ENCODE measurements around the gene HERC4. TPM values are rescaled to one million over a fixed set of nuclear protein-coding genes. Genes with fewer than 3 reads are reported as not detected.
"Not testable (repeated sequence)": the region's sequence is repeated elsewhere in the genome, so short reads cannot be mapped to it uniquely, and the experiment has no call there.

The HERC4 gene
- total and polyA plus RNA-seq, 4 donors = 41.8 to 89.5 (median 45.6) TPM

DNA sequence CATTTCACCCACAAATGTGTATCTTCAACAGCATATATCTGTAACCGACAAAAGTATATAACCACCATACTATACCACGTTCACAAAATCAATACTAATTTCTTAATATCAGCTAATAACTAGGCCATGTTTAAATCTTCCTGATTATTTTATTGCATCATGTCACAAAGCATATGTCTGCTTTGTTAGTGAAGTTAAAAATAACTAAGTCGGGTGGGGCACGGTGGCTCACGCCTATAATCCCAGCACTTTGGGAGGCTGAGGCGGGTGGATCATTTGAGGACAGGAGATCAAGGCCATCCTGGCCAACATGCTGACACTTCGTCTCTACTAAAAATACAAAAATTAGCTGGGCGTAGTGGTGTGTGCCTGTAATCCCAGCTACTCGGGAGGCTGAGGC is 47.7 kb downstream of the HERC4 start:
- no peaks in the 10 kb centered on the region for H3K9me3 ChIP-seq (ENCODE audit: control insufficient read depth, insufficient read depth, low read length)
- H3K27ac ChIP-seq (ENCODE audit: low read depth, low read length) = no peak overlapping the region
- peaks cover 8% of the 10 kb centered on the region for H3K36me3 ChIP-seq (ENCODE audit: control insufficient read depth, insufficient read depth, low read length)
- H3K4me1 ChIP-seq (ENCODE audit: control insufficient read depth, insufficient read depth, low read length) = no peaks in the 10 kb centered on the region
- WGBS (ENCODE audit: insufficient coverage) = 85% methylated on average over 3 of the region's 9 CpGs
- no peak for DNase-seq (ENCODE audit: low read depth in 4 of 6, low spot score in 6 of 6)
- H3K4me3 ChIP-seq (ENCODE audit: low read depth, low read length) = no peak overlapping the region
- no peaks in the 10 kb centered on the region for H3K27me3 ChIP-seq (ENCODE audit: control insufficient read depth, insufficient read depth, low read length)

DNA sequence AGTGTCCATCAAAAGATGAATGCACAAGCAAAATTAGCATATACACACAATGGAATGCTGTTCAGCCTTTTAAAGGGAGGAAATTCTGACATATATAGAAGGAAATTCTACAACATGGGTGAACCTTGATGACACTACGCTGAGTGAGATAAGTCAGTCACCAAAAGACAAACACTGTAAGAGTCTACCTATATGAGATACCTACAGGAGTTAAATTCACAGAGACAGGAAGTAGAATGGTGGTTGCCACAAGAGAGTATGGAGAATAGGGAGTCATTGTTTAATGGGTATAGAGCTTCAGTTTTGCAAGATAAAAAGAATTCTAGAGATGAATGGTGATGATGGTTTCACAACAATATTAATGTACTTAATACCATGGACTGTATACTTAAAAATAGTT is 51.8 kb downstream of the HERC4 start:
- H3K27me3 ChIP-seq (ENCODE audit: control insufficient read depth, insufficient read depth, low read length) = no peaks in the 10 kb centered on the region
- peaks cover 15% of the 10 kb centered on the region for H3K36me3 ChIP-seq (ENCODE audit: control insufficient read depth, insufficient read depth, low read length)
- H3K27ac ChIP-seq (ENCODE audit: low read depth, low read length) = no peak overlapping the region
- no peaks in the 10 kb centered on the region for H3K4me1 ChIP-seq (ENCODE audit: control insufficient read depth, insufficient read depth, low read length)
- no peak for DNase-seq (ENCODE audit: low read depth in 4 of 6, low spot score in 6 of 6)
- no CpG with 5 or more reads among the region's 1 CpG for WGBS (ENCODE audit: insufficient coverage)
- peaks cover 6% of the 10 kb centered on the region for H3K9me3 ChIP-seq (ENCODE audit: control insufficient read depth, insufficient read depth, low read length)
- H3K4me3 ChIP-seq (ENCODE audit: low read depth, low read length) = no peak overlapping the region

DNA sequence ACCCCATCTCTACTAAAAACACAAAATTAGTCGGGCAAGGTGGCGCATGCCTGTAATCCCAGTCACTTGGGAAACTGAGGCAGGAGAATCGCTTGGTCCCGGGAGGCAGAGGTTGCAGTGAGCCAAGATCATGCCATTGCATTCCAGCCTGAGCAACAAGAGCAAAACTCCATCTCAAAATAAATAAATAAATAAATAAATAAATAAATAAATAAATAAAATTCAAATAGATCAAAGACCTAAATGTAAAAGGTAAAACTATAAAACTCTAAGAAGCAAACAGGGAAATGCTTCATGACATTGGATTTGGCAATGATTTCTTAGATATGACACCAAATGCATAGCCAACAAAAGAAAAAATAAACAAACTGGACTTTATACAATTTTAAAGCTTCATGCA is 52.8 kb downstream of the HERC4 start:
- not testable (repeated sequence) for H3K27me3 ChIP-seq (ENCODE audit: control insufficient read depth, insufficient read depth, low read length); H3K4me3 ChIP-seq (ENCODE audit: low read depth, low read length); DNase-seq (ENCODE audit: low read depth in 4 of 6, low spot score in 6 of 6); H3K4me1 ChIP-seq (ENCODE audit: control insufficient read depth, insufficient read depth, low read length); H3K9me3 ChIP-seq (ENCODE audit: control insufficient read depth, insufficient read depth, low read length); H3K27ac ChIP-seq (ENCODE audit: low read depth, low read length)
- 83% methylated on average over 1 of the region's 4 CpGs for WGBS (ENCODE audit: insufficient coverage)
- peaks cover 17% of the 10 kb centered on the region for H3K36me3 ChIP-seq (ENCODE audit: control insufficient read depth, insufficient read depth, low read length)

DNA sequence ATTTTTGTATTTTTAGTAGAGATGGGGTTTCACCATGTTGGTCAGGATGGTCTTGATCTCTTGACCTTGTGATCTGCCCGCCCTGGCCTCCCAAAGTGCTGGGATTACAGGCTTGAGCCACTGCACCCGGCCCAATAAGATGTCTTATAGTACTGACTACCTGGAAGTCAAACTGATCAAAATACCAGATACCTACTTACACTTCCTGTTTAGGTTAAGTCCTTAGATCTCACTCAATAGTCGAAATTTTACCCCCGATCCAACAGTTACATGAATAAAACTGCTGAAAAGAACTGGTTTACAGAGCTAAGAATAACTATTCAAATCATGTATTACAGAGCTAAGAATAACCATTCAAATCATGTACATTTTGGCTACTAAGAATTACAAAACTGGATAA is 58.6 kb downstream of the HERC4 start:
- H3K9me3 ChIP-seq (ENCODE audit: control insufficient read depth, insufficient read depth, low read length); H3K27me3 ChIP-seq (ENCODE audit: control insufficient read depth, insufficient read depth, low read length); DNase-seq (ENCODE audit: low read depth in 4 of 6, low spot score in 6 of 6); H3K4me1 ChIP-seq (ENCODE audit: control insufficient read depth, insufficient read depth, low read length); H3K27ac ChIP-seq (ENCODE audit: low read depth, low read length); H3K36me3 ChIP-seq (ENCODE audit: control insufficient read depth, insufficient read depth, low read length); H3K4me3 ChIP-seq (ENCODE audit: low read depth, low read length): not testable (repeated sequence)
- no CpG with 5 or more reads among the region's 4 CpGs for WGBS (ENCODE audit: insufficient coverage)

DNA sequence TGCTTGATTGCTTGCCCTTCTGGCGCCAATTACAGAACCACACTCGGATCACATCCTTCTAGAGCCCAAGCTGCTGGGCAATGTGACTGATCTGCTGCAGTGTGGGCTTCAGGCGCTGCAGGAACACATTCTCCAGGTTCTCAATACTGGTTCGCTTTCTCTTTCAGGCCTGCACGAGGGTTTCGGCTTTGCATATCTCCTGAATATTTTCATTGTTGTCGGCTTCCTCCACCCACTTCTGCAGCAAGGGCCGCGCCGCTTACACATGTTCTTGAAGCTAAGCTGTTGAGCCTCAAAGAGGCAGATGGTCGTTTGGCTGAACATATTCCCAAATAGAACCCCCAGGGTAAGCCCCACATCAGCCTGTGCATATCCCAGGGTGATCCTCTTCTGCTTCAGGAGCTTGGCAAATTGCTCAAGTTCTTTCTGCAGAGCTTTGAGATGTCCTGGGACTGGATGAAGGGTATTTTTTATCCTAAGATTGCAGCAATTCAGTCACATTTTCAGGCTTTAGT is 64.6 kb downstream of the HERC4 start:
- DNase-seq (ENCODE audit: low read depth in 4 of 6, low spot score in 6 of 6) = no peak
- Histone ChIP-seq H3K4me3 (ENCODE audit: low read depth, low read length) (no peak overlapping the region), H3K4me1 (ENCODE audit: control insufficient read depth, insufficient read depth, low read length) (no peaks in the 10 kb centered on the region), H3K27ac (ENCODE audit: low read depth, low read length) (no peak overlapping the region), H3K36me3 (ENCODE audit: control insufficient read depth, insufficient read depth, low read length) (peaks cover 8% of the 10 kb centered on the region), H3K9me3 (ENCODE audit: control insufficient read depth, insufficient read depth, low read length) (no peaks in the 10 kb centered on the region), H3K27me3 (ENCODE audit: control insufficient read depth, insufficient read depth, low read length) (no peaks in the 10 kb centered on the region)
- 96% methylated on average over 11 of the region's 11 CpGs for WGBS (ENCODE audit: insufficient coverage)

DNA sequence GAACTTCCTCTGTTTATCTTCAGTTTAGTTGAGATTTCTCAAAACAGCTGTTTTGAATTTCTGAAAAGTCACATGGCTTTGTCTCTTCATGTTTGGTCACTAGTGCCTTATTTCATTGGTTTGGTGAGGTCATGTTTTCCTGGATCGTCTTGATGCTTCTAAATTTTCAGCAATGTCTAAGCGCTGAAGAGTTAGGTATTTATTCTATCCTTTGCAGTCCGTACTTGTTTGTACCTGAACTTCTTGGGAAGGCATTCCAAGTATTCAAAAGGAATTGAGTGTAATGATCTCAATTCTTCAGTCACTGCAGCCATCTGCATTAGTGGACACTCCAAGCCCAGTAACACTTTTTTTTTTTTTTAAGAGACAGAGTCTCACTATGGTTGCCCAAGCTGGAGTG is 67.7 kb downstream of the HERC4 start:
- Histone ChIP-seq H3K4me1 (ENCODE audit: control insufficient read depth, insufficient read depth, low read length) (no peaks in the 10 kb centered on the region), H3K27me3 (ENCODE audit: control insufficient read depth, insufficient read depth, low read length) (no peaks in the 10 kb centered on the region), H3K27ac (ENCODE audit: low read depth, low read length) (no peak overlapping the region), H3K36me3 (ENCODE audit: control insufficient read depth, insufficient read depth, low read length) (peaks cover 9% of the 10 kb centered on the region), H3K9me3 (ENCODE audit: control insufficient read depth, insufficient read depth, low read length) (no peaks in the 10 kb centered on the region), H3K4me3 (ENCODE audit: low read depth, low read length) (no peak overlapping the region)
- DNase-seq (ENCODE audit: low read depth in 4 of 6, low spot score in 6 of 6) = no peak
- WGBS (ENCODE audit: insufficient coverage) = 100% methylated on average over 3 of the region's 3 CpGs

DNA sequence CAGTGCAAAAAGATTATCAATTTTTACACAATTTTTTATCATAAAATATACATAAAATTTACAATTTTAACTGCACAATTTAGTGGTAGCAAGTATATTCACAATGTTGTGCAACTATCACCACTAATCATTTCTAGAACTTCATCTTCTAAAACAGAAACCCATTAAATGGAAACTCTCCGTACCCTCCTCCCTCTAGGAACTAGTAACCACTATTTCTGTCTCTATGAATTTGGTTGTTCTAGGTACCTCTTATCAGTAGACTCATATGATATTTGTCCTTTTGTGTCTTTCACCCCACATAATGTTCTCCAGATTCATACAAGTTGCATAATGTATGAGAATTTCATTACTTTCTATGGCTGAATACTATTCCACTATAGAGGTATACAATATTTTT is 73.5 kb downstream of the HERC4 start:
- no CpG with 5 or more reads among the region's 1 CpG for WGBS (ENCODE audit: insufficient coverage)
- no peak for DNase-seq (ENCODE audit: low read depth in 4 of 6, low spot score in 6 of 6)
- no peak overlapping the region for H3K4me3 ChIP-seq (ENCODE audit: low read depth, low read length)
- no peaks in the 10 kb centered on the region for H3K9me3 ChIP-seq (ENCODE audit: control insufficient read depth, insufficient read depth, low read length)
- H3K4me1 ChIP-seq (ENCODE audit: control insufficient read depth, insufficient read depth, low read length) = no peaks in the 10 kb centered on the region
- no peak overlapping the region for H3K27ac ChIP-seq (ENCODE audit: low read depth, low read length)
- H3K27me3 ChIP-seq (ENCODE audit: control insufficient read depth, insufficient read depth, low read length) = no peaks in the 10 kb centered on the region
- H3K36me3 ChIP-seq (ENCODE audit: control insufficient read depth, insufficient read depth, low read length) = peaks cover 2% of the 10 kb centered on the region

DNA sequence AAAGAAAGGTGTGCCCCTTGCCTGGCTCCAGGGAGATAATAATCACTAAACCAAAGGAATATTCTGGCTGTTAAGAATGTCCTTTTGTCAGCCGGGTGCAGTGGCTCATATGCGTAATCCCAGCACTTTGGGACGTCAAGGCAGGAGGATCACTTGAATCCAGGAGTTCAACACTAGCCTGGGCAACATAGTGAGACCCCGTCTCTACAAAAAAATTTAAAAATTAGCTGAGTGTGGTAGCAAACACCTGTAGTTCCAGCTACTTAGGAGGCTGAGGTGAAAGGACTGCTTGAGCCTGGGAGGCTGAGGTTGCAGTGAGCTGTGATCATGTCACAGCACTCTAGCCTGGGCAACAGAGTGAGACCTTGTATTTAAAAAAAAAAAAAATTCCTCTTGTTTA is 74.1 kb downstream of the HERC4 start:
- Histone ChIP-seq H3K36me3 (ENCODE audit: control insufficient read depth, insufficient read depth, low read length) (peaks cover 2% of the 10 kb centered on the region), H3K4me3 (ENCODE audit: low read depth, low read length) (no peak overlapping the region), H3K27ac (ENCODE audit: low read depth, low read length) (no peak overlapping the region), H3K4me1 (ENCODE audit: control insufficient read depth, insufficient read depth, low read length) (no peaks in the 10 kb centered on the region), H3K27me3 (ENCODE audit: control insufficient read depth, insufficient read depth, low read length) (no peaks in the 10 kb centered on the region), H3K9me3 (ENCODE audit: control insufficient read depth, insufficient read depth, low read length) (no peaks in the 10 kb centered on the region)
- DNase-seq (ENCODE audit: low read depth in 4 of 6, low spot score in 6 of 6) = no peak
- 92% methylated on average over 4 of the region's 4 CpGs for WGBS (ENCODE audit: insufficient coverage)

DNA sequence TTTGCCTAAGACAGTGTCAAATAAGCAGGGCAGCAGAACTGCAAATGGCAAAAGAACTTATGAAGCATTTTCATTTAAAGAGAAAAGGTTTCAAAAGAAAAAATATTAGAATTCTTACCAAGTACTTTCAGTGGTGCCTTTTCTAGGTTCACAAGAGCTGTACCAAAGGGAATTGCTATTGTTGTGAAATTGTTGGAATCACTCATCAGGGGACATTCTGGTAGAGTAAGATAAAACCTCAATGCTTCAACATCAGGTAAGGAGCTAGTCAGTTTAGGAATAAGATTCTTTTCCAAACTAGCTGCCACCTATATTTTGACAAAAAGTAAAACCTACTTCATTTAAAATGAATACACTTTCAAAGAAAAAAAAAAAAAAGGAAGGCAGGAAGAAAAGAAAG is 85.0 kb downstream of the HERC4 start:
- no peaks in the 10 kb centered on the region for H3K4me1 ChIP-seq (ENCODE audit: control insufficient read depth, insufficient read depth, low read length)
- no peaks in the 10 kb centered on the region for H3K27me3 ChIP-seq (ENCODE audit: control insufficient read depth, insufficient read depth, low read length)
- H3K36me3 ChIP-seq (ENCODE audit: control insufficient read depth, insufficient read depth, low read length) = peaks cover 7% of the 10 kb centered on the region
- no peak for DNase-seq (ENCODE audit: low read depth in 4 of 6, low spot score in 6 of 6)
- H3K27ac ChIP-seq (ENCODE audit: low read depth, low read length) = no peak overlapping the region
- H3K4me3 ChIP-seq (ENCODE audit: low read depth, low read length) = no peak overlapping the region
- H3K9me3 ChIP-seq (ENCODE audit: control insufficient read depth, insufficient read depth, low read length) = no peaks in the 10 kb centered on the region

DNA sequence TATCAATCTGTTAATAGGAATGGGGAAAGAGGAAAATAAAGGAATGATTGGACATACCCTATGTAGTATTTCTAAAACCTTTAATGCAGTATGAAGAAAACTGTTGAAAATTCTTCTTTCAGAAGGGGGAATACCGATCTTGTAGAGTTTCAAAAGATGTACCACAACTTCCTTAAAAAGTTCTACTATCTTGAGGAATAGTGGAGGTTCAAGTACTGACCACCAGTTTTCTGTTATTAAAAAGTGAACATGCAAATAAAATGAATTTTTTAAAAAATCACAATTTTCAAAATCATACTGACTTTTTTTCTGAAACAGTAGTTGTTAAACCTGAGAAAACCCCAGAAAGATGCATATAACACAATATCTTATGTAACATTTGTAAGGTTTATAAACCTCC is 86.5 kb downstream of the HERC4 start:
- no CpG with 5 or more reads among the region's 1 CpG for WGBS (ENCODE audit: insufficient coverage)
- Histone ChIP-seq H3K4me3 (ENCODE audit: low read depth, low read length) (no peak overlapping the region), H3K36me3 (ENCODE audit: control insufficient read depth, insufficient read depth, low read length) (peaks cover 11% of the 10 kb centered on the region), H3K9me3 (ENCODE audit: control insufficient read depth, insufficient read depth, low read length) (no peaks in the 10 kb centered on the region), H3K27me3 (ENCODE audit: control insufficient read depth, insufficient read depth, low read length) (no peaks in the 10 kb centered on the region), H3K27ac (ENCODE audit: low read depth, low read length) (no peak overlapping the region), H3K4me1 (ENCODE audit: control insufficient read depth, insufficient read depth, low read length) (no peaks in the 10 kb centered on the region)
- DNase-seq (ENCODE audit: low read depth in 4 of 6, low spot score in 6 of 6) = no peak

Data from spinal cord (tissue), 10 donors.